Bronchial epithelial cell (primary cell): ENCODE data around the gene CRELD1. TPM values are rescaled to one million over a fixed set of nuclear protein-coding genes. Genes with fewer than 3 reads are reported as not detected.

ENCODE experiments used
- DNase-seq: peaks from one replicate; pipeline ENCODE4 v3.0.0-alpha.2; 2010; ENCODE audit warnings: low read depth
- FAIRE-seq: peaks from 2 replicates; lab custom pipeline; 2011; peaks lifted over from hg19 to GRCh38; lab: Jason Lieb, UNC
- H3K27me3 ChIP-seq: 2 replicates; pipeline ENCODE4 v1.5.1; 2011; ENCODE audit warnings: low read length; ENCODE audit not compliant: control insufficient read depth, insufficient read depth
- H3K36me3 ChIP-seq: 2 replicates; pipeline ENCODE4 v1.5.1; 2011; ENCODE audit warnings: low read length; ENCODE audit not compliant: control insufficient read depth, insufficient read depth
- H3K4me3 ChIP-seq: 2 replicates; pipeline ENCODE4 v1.5.1; 2011; ENCODE audit warnings: mild to moderate bottlenecking, low read depth, low read length, control low read depth
- CTCF ChIP-seq: IDR thresholded peaks from 2 replicates; pipeline ENCODE4 v1.5.1; 2011; ENCODE audit warnings: mild to moderate bottlenecking, moderate library complexity, low read length, control low read depth, inconsistent platforms; ENCODE audit not compliant: insufficient read depth, severe bottlenecking
- total RNA-seq: library from RNA; depleted of rRNA; stranded (reverse); fragments of >200 nt; gene quantifications from 2 replicates; pipeline ENCODE4 v1.2.1, GENCODE V29; 2014

Gene CRELD1
- total RNA-seq, result 22.1 and 35.8 TPM in 2 replicates

GRCh38 chr3:9933561-9934234 lies at the start of gene CRELD1:
TSS of gene CRELD1 (plus strand) at chr3:9933834. CDS start at chr3:9934439, 605 bp downstream.
- no peak for FAIRE-seq

DNA sequence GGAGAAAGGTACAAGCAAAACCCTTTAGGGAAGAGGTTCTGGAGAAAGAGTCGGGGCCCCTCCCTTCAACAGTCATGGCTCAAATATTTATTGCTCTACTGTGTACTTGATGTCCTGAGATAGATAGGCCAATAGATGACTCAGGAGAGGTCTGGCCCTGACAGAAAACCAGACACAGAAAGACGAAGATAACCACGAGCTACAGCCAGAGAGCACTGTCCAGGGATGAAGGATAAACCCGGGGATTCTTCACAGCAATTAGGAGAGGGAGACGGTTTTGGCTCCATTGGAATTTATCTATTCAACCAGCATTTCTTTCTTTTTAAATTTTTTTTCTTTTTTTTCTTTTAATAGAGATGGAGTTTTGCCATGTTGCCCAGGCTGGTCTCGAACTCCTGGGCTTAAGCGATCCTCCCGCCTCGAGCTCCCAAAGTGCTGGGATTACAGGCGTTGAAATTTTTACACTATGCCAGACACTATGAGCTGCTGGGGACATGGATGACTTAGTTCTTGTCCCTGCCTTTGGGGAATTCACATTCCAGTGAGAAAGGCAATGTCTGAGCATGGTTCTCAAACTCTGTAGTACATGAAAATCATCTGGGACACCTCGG lies 49.0 kb upstream of the CRELD1 start:
- FAIRE-seq (no peak), DNase-seq (peak; percentile 90)
- Histone ChIP-seq H3K4me3 (no peak overlapping the region), H3K36me3 (no peaks in the 10 kb centered on the region), H3K27me3 (no peaks in the 10 kb centered on the region)
- no peak for TF ChIP-seq CTCF

More at GRCh38 chr3:9933561-9934234, at the start of gene CRELD1:
- H3K27me3 ChIP-seq, result no peaks in the 10 kb centered on the region
- TF ChIP-seq CTCF, result no peak
- peak; percentile 83 for DNase-seq
- H3K36me3 ChIP-seq, result peaks cover 4% of the 10 kb centered on the region
- H3K4me3 ChIP-seq, result peak within 1 kb of the TSS; percentile 75

- Histone ChIP-seq H3K27me3 (no peaks in the 10 kb centered on the region), H3K4me3 (no peak overlapping the region), H3K36me3 (no peaks in the 10 kb centered on the region)
- FAIRE-seq (no peak), DNase-seq (no peak)
- TF ChIP-seq CTCF, result no peak
These were observed 47.3 kb upstream of the CRELD1 start for GRCh38 chr3:9886328-9886727.

DNA sequence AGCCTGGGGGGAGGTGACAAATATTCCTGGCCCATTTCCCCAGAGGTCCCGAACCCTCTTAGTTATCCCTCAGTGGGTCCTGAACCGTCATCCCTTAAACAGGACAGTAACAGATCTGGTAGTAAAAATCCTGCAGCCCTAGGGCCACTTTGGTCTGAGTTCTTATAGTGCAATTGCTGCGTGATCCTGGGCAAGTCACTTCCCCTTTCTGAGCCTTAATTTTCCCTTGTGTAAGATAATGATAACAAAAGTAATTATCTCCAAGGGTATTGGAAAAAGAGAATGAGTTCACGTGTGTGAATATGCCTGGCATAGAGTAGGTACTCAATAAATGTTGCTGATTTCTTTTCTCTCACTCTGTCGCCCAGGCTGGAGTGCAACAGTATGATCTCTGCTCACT lies 46.2 kb upstream of the CRELD1 start:
- no peak overlapping the region for H3K4me3 ChIP-seq
- TF ChIP-seq CTCF, result no peak
- no peaks in the 10 kb centered on the region for H3K36me3 ChIP-seq
- FAIRE-seq, result no peak
- no peaks in the 10 kb centered on the region for H3K27me3 ChIP-seq
- DNase-seq, result no peak

DNA sequence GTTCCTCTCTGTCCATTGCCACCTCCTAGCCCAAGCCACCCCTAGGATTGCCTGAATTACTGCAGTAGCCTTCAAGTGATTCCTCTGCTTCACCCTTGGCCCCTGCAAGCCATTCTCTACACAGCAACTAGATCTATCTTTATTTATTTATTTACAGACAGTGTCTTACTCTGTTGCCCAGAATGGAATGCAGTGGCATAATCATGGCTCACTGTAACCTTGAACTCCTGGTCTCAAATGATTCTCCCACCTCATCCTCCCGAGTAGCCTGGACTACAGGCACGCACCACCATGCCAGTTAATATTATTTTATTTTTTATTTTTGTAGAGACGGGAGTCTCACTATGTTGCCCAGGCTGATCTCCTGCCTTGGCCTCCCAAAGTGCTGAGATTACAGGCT lies 45.1 kb upstream of the CRELD1 start:
- DNase-seq, result no peak
- FAIRE-seq, result no peak
- Histone ChIP-seq H3K27me3 (no peaks in the 10 kb centered on the region), H3K4me3 (no peak overlapping the region), H3K36me3 (peaks cover 4% of the 10 kb centered on the region)
- no peak for TF ChIP-seq CTCF
